HG02642 (cell line): ENCODE measurements around the gene DDN.

Experiments
- ATAC-seq: cut with Tn5 transposase; IDR thresholded peaks from one replicate; pipeline ENCODE4 v1.9.1; 2021; ENCODE audit warnings: mild to moderate bottlenecking; ENCODE audit not compliant: unreplicated experiment, poor library complexity

The DDN gene

DNA sequence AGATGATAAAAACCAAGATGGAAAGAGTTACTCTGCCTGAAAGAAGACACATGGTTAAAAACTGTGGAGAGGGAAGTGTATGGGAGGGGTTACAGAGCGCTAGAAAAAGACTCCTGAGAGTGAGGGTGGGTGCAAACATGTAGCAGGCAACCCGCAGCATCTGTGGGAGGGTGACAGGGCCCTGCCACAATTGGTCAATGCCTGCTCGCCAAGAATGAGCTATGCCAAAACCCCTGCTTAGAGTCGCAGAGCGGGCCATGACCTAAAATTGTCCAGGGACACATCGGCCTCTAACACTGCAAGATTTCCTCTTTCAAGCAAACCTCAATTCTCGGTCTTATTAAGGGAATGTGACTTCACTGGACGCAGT, 18.7 kb upstream of the DDN start:
- peak; percentile 10 for ATAC-seq

DNA sequence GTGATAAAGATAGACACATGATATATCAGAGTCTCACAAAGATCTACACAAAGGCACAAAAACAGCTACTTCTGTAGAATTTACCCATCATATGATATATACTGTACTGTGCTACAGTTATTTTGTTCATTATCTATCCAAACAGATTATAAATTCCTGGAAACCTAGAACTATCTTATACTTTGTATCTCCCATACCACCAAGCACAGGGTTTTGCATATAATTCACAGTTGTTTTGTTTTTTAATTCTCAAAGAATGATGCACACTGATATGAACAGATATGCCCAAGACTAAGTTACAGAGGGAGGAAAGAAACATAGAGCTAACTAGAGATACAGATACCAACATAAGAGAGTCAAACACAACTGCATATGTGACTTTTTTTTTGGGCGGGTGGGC, 16.0 kb upstream of the DDN start:
- ATAC-seq, result no peak

DNA sequence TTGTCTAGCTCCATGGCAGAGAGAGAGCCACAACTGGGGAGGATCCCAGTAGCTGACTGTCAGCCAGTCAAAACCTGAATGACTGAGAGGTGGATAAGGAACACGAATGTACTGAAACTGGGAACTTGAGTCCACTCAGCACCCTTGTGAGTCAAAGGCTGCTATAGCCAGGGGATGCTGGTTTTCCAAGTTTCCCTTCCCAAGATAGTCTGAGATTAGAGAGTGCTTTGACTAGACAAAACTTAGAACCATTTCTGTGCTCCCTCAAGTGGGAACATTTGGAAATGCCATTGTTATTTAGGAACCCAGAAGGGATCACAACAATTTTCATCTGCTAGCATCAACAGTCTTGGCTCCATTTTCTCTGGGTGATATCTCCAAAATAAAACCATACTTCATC, 15.4 kb upstream of the DDN start:
- no peak for ATAC-seq

DNA sequence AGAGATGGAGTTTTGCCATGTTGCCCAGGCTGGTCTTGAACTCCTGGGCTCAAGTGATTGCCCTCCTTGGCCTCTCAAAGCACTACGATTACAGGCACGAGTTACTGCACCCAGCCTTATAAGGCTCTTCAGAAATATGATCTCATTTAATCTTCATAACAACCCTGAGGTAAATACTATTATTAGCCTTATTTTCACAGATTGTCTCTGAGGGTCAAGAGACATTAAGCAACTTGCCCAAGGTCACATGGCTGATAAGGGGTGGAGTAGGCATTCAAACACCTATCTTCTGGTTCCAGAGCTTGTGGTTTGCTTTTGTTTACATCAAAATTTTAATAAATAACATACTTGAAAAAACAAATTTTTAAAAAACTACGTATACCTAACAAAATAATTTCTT, 14.3 kb upstream of the DDN start:
- ATAC-seq, result no peak

DNA sequence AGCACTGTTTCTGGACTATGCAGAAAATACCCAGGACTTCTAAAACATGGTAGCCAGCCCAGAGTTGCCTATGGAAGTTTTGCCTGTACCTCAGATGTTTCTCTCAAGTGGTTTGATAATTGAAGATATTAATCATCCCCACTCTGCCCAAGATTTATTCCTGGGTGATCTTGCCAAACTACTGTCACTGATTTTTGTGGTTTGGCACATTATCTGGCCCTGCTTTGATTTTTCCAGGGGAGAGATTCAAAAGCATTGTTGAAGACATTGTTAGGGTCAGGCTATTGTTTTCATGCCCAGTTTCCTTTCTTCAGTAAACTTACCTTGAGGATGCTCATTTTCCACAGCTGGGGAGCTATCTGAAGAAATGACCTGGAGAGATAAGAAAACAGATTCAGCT, 13.6 kb upstream of the DDN start:
- ATAC-seq, result no peak

DNA sequence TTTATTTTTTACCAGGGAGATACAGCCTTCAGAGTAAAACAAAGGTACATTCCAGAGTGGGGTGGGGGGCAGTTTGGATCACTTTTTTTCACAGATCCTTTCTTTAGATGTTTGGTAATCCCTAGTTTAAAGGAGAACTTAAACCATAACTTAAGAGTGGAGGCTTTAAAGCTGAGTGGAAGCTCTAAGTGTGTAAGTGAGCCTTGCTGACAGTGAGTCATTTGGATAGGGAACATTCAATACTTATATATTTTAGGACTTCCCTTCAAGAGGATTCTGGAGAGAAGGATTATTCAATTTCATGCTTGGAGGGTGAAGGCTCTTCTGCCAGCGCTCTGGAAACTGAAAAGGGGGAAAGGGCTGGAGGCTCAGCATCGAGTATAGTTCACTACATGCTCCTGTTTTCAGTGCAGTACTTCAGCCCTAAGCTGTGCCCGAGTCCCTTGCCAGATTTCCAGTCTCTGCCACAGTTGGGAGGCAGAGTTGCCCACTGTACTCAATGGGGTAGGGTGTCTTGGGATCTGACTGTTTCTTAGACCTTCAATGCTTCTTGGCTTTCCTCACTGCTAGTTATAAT, 11.0 kb upstream of the DDN start:
- no peak for ATAC-seq

DNA sequence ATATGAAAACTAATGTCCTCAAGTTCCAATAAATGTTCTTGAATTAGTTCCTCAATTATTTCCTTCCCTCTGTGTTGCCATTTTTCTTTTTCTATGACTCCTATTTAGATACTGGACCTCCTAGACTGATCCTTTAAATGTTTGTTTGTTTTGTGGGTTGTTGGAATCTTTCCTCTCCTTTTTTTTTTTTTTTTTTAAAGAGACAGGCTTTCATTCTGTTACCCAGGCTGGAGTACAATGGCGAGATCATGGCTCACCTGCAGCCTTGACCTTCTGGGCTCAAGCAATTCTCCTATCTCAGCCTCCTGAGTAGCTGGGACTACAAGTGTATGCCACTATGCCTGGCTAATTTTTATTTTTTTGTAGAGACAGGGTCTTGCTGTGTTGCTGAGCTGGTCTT, 9.8 kb upstream of the DDN start:
- ATAC-seq, result no peak

DNA sequence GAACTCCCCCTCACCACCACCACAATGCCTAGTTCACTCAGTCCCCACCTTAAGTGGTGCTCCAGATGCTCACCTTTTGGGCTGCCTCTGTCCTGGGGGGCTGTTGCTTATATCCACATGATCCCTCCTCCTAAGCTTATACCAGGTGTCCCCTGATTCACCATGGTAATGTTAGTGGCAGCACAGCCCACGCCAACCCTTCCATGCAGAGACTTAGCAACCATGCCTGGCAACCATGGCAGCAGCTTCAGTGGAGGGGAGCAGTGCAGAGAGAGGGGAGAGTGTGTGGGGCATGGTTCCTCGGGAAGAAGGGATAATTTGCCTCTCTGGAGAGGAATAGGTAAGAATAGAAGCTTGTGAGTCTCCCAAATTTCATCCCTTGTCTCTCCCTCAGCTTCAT, 1.2 kb upstream of the DDN start:
- ATAC-seq, result no peak

DNA sequence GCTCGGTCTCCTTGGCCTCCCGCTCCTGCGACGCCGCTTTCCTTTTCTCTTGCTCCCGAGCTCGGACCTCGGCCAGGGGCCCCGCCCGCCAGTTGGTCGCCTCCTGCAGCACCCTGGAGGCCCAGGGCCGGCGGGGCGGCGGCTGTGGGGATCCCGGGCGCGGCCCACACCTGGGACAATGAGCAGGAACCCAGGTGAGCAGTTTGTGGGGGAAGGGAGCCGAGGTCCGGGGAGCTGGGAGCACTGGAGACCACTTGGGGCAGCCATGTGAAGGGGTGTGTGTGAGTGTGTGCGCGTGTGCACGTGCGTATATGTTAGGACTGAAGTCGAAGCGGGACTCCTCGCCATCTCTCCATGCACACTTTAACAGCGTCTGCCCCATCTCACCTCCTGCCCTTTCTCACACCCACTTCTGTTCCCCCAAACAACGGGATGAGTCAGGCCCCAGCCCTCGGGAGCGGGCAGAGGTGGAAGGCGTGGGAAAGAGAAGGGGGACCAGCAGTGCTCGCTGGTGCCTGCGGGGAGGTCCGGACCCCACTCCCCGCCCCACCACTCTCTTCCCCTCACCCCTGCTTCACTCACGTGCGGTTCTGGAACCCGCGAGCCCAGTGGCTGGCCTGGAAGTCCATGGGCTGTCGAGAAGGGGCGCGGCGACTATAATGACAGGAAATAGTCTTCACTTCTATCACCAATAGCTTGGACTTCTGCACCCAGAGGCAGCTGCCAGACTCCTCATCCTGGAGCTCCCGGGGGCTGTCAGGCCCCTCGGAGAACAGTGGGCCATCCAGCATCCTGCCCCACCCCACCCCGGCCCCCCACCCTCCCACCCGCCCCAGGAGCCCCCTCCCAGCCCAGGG, 450 bp downstream of the DDN start:
- peak; percentile 13 for ATAC-seq

DNA sequence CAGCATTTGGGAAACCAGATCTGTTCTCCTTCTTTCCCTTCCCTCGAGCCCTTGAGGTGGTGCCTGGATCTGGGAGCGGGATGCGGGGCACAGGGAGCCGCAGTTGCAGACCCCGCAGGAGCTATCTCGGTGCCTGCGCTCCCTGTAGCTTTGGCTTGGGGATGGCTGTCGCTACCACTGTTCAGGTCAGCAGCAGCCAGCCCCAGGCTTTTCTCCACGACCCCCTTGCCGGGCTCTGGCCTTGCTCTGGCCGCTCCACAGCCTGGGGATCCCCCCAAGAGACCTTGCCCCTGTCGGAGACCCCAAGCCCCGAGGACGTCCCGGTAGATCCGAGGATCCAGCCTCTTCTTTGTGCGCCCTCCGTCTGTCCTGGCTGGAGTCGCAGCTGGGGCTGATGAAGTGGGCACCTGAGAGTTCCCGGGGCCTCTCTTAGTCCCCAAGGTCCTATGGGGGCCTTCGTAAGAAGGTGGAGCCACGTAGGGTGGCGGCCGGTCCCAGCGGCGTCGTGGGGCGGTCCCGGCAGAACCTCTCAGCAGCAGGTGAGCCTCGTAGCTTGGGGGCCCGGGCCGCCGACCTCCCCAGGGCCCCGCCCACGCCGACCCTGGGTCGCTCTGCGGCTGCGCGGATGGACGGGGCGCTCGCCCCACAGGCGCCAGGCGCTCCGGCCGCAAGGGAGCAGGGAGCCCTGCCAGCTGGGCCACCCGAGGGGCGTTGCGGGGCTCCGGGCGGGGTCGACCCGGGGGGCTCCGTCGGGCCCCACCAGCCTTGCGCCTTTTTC, 1.3 kb downstream of the DDN start:
- peak; percentile 41 for ATAC-seq

DNA sequence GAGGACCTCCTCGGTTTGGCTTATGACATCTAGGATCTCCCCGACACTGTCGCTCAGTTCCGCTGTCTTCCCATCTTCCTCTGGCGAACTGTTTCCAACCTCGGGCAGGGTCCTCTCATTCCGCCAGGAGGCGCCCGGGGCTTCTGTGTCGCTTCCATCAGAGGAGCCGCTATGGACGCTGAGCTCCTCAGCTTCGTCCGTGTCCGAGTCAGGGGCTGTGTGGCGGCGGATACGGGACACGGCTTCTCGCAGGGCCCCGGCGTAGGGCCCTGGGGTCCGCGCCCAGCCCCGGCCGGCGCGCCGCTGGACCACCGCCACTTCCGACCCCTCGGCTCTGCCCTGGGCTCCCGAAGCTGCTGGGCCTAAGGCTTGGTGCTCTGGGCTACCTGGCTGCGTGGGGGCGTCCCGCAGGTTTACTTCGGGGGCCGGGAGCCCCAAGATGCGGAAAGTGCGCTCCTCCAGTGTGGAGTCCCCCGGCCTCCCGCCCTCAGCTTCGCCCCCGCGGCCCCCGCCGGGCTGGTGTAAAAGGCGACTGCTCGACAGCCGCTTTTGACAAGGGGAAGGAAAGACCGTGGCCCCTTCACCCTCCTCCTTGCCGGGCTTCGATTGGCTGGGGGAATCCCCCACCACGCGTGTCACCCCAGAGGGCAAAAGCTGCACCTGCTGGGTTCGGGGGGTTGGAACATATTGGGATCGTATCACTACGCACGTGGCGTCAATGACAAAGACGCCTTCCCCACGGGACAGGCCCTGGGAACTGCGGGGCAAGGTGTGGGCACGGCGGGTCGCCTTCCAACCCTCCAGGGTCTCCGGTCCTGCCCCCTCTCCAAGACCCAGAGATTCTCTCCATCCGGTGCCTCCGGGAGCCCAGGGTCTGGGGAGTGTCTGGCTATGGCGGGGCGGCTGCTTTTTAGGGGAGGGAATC, 2.1 kb downstream of the DDN start:
- no peak for ATAC-seq

DNA sequence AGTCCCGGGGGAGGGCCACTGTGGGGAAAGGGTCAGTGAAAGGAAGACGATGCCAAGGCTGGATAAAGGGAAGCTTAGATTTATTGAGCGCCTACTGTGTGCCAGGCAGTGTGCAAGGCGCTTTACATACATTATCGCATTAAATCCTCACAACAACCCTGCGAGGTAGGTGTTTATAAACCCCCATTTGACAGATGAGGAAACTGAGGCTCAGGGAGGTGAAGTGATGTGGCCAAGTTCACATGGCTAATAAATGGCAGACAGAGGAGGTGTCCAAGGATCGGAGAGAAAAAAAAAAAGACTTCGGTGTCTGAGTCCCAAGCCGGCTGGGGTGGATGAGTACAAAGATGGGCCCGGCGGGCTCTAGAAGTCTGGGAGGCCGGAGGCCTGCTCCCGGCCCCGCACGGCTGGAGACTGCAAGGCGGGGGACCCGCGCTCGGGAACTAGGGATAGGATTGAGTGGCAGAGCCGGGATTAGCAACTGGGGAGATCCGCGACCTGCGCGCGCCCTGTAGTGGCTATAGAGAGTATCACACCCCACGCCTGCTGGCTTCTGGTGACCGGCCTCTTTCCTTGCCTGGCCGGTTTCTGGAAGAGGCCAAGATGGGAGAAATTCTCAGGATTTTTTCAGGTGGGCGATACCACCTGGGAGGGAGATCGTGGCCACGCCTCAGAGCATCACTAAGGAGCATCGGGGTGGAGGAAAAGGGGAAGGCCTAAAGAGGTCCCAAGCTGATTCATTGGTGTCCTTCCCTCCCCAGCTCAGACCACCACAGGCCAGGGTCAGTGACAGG, 3.9 kb downstream of the DDN start:
- ATAC-seq, result peak; percentile 28

DNA sequence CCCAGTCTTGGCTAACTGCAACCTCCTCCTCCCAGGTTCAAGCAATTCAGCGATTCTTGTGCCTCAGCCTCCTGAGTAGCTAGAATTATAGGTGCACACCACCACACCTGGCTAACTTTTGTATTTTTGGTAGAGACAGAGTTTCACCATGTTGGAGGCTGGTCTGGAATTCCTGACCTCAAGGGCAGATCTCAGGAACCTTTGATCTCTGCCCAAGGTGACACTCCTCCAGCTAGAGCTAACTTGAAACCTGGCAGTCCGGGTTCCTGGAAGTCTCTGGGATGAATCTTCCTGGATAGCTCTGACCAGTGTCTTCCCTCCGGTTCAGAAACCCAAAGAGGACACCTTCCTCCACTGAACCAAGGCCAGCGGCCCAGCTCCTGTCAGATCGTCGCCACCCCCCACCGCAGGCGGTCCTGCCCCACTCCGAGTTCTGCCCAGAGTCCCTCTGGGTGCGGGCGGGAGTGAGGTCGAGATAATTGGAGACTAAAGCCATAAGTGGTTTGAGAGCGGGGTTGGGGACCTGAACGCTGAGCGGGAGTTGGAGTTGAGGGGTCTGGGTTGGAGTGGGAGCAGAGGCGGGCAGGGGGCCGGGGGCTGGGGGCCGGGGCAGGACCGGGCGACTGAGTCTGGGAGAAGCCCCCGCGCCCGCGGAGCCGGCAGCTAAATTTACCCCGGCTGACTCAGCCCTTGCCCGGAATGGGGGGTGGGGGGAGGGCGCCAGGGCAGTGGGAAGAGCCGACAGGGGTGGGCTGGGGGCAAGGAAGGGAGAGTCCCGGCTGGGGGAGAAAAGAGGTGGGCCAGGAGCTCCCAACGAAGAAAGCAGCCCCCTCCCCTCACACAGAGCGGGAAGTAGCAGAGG, 4.7 kb downstream of the DDN start:
- ATAC-seq, result no peak

DNA sequence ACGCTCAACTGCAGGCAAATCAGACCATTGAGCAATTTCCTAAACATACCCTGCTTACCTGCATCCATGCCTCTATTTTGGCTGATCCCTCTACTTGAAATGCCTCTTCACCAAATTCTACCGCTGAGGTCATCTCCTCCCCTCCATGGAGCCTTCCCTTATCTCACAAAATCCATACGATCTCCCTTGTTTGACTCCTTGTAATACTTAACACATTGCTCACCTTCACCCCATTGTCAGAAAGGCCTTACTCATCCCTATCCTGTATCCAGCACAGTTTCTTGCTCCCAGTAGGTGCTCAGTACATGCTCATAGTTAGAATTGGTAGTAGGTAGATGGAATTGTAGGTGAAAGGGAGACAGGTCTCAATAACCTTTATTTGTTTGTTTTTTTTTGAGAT, 5.4 kb downstream of the DDN start:
- ATAC-seq, result no peak

DNA sequence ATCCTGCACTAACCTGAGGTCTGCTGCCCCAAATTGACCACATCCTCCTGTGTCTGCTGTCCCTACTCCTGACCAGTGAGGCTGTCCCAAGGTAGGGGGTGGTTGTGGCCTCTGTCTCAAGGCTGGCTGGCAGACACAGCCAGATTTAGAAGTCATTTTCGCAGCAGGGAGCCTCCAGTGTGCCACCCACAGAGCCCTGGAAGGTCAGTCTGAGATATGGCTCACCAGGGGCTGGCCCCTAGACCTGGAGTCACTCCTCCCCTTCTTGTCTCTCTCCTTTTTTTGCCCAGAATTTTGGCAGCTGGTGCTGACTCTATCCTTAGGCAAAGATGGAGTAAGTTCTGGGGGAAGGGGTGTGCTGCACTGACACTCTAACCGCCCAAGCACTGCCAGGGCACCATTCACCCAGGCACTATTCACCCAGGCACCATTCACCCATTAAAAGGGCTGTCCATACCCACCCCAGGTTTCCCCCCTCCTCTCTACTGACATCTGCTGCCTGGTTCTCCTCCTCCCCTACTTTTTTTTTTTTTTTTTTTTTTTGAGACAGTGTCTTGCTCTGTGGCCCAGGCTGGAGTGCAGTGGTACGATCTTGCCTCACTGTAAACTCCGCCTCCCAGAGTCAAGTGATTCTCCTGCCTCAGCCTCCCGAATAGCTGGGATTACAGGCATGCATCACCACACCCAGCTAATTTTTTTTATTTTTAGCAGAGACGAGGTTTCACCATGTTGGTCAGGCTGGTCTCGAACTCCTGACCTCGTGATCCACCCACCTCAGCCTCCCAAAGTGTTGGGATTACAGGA, 7.7 kb downstream of the DDN start:
- no peak for ATAC-seq

DNA sequence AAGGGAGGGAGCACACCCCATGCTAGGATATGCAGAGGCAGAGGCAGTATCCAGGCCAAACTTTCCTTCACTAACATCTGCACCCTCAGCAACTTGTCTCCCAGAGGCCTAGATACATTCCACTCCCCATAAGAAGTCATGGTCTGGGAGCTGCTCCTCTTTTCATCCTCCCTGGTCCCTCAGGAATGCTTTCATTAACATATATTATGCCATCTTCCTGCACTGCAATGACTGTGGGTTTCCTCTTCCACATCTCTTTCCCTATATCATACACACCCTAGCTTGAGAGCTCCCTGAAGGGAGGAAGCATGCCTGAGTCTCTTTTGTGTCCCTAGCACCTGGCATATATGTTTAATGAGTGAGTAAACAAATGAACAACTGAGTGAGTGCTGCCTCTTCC, 8.6 kb downstream of the DDN start:
- no peak for ATAC-seq

DNA sequence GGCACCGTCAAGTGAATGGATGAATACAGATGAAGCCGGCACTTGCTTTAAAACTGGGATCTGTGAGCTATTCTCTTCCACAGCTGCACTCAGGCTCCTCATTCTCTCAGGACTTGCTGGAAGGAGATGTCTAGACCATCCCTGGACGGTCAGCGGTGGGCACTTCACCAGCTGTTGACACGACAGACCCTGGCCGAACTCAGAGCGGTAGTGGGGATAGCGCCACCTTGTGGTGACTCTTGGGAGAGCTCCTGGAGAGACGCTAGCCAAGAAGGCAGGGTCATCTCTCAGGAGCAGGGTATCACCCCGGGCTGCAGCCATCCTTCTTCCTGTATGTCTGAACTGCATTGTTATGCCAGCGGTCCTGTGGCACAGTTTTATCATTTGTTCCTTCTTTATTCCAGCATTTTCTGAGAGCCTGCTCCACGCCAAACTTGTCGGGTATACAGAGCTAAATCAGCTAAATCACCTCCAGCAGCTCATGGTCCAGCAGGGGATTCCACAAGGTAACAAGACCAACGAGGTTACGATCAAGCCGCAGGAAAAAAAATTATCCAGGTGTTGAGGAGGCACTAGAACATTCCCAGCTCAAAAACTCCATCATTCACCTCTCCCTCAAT, 11.0 kb downstream of the DDN start:
- ATAC-seq, result peak; percentile 60
